ENCODE data around the gene USE1.

The USE1 gene

GRCh38 chr19:17202249-17202648, 12.9 kb upstream of the USE1 start:
- peaks cover 6% of the 10 kb centered on the region; the same call in 1 of the 2 replicates for H4K20me1 ChIP-seq
- TF ChIP-seq Cebpa-rat (IDR thresholded peaks at IDR 0.05), result no peak

GRCh38 chr19:17202713-17203112, 12.4 kb upstream of the USE1 start:
- Histone ChIP-seq H3K9ac (no peak overlapping the region), H3K4me3 (no peak overlapping the region), H4K20me1 (peaks cover 6% of the 10 kb centered on the region; the same call in 1 of the 2 replicates), H3K27ac (no peak overlapping the region), H3K27me3 (no peaks in the 10 kb centered on the region), H3K36me3 (peaks cover 95% of the 10 kb centered on the region), H3K4me2 (no peak overlapping the region), H3K9me3 (no peaks in the 10 kb centered on the region), H3K4me1 (peaks cover 46% of the 10 kb centered on the region)
- no peak for TF ChIP-seq Cebpa-rat (IDR thresholded peaks at IDR 0.05)

More at GRCh38 chr19:17202249-17202648, 12.9 kb upstream of the USE1 start:
- Histone ChIP-seq H3K4me3 (no peak overlapping the region), H3K9ac (no peak overlapping the region), H3K36me3 (peaks cover 99% of the 10 kb centered on the region), H3K27ac (no peak overlapping the region), H3K4me1 (peaks cover 48% of the 10 kb centered on the region), H3K27me3 (no peaks in the 10 kb centered on the region), H3K4me2 (no peak overlapping the region), H3K9me3 (no peaks in the 10 kb centered on the region)

- Histone ChIP-seq H3K9ac (0 out of 2 replicates have a peak overlapping the region, but pooled peaks have one; percentile 34), H4K20me1 (peaks cover 13% of the 10 kb centered on the region; the same call in 1 of the 2 replicates), H3K4me2 (peak overlapping the region; percentile 49), H3K27ac (peak overlapping the region; percentile 18; the same call in 1 of the 2 replicates), H3K36me3 (peaks cover 87% of the 10 kb centered on the region), H3K4me1 (peaks cover 53% of the 10 kb centered on the region), H3K9me3 (no peaks in the 10 kb centered on the region), H3K4me3 (no peak overlapping the region), H3K27me3 (no peaks in the 10 kb centered on the region)
- no peak for TF ChIP-seq Cebpa-rat (IDR thresholded peaks at IDR 0.05)
These were observed 9.7 kb upstream of the USE1 start for GRCh38 chr19:17205237-17206140.

GRCh38 chr19:17206736-17207581, 8.2 kb upstream of the USE1 start:
- Histone ChIP-seq H3K9ac (no peak overlapping the region), H3K4me3 (no peak overlapping the region), H3K9me3 (no peaks in the 10 kb centered on the region), H3K4me1 (peaks cover 65% of the 10 kb centered on the region), H3K27me3 (no peaks in the 10 kb centered on the region), H3K4me2 (peak overlapping the region; percentile 50), H3K36me3 (peaks cover 87% of the 10 kb centered on the region), H4K20me1 (peaks cover 13% of the 10 kb centered on the region; the same call in 1 of the 2 replicates), H3K27ac (0 out of 2 replicates have a peak overlapping the region, but pooled peaks have one; percentile 2)
- no peak for TF ChIP-seq Cebpa-rat (IDR thresholded peaks at IDR 0.05)

- Histone ChIP-seq H3K9ac (no peak overlapping the region), H3K9me3 (no peaks in the 10 kb centered on the region), H3K27ac (0 out of 2 replicates have a peak overlapping the region, but pooled peaks have one; percentile 13), H4K20me1 (peaks cover 13% of the 10 kb centered on the region; the same call in 1 of the 2 replicates), H3K4me3 (no peak overlapping the region), H3K36me3 (peaks cover 75% of the 10 kb centered on the region), H3K4me2 (peak overlapping the region; percentile 68), H3K27me3 (no peaks in the 10 kb centered on the region), H3K4me1 (peaks cover 86% of the 10 kb centered on the region)
- TF ChIP-seq Cebpa-rat (IDR thresholded peaks at IDR 0.05), result no peak
These were observed 5.8 kb upstream of the USE1 start for GRCh38 chr19:17209126-17210036.

- Histone ChIP-seq H3K4me3 (no peak overlapping the region), H3K27me3 (no peaks in the 10 kb centered on the region), H3K4me2 (peak overlapping the region; percentile 68), H3K27ac (no peak overlapping the region), H3K36me3 (peaks cover 66% of the 10 kb centered on the region), H4K20me1 (peaks cover 13% of the 10 kb centered on the region; the same call in 1 of the 2 replicates), H3K4me1 (peaks cover 87% of the 10 kb centered on the region), H3K9me3 (no peaks in the 10 kb centered on the region), H3K9ac (no peak overlapping the region)
- TF ChIP-seq Cebpa-rat (IDR thresholded peaks at IDR 0.05), result no peak
These were observed 4.9 kb upstream of the USE1 start for GRCh38 chr19:17210296-17210695.

- peaks cover 11% of the 10 kb centered on the region; the same call in 1 of the 2 replicates for H4K20me1 ChIP-seq
- TF ChIP-seq Cebpa-rat (IDR thresholded peaks at IDR 0.05), result no peak
- H3K9me3 ChIP-seq, result no peaks in the 10 kb centered on the region
- peaks cover 61% of the 10 kb centered on the region for H3K36me3 ChIP-seq
- H3K4me3 ChIP-seq, result no peak overlapping the region
- H3K27me3 ChIP-seq, result no peaks in the 10 kb centered on the region
- H3K4me1 ChIP-seq, result peaks cover 79% of the 10 kb centered on the region
- H3K9ac ChIP-seq, result no peak overlapping the region
- peak overlapping the region; percentile 68 for H3K4me2 ChIP-seq
- no peak overlapping the region for H3K27ac ChIP-seq
These were observed 3.4 kb upstream of the USE1 start for GRCh38 chr19:17211547-17212446.

GRCh38 chr19:17213334-17213733, 1.8 kb upstream of the USE1 start:
- H3K4me2 ChIP-seq, result peak overlapping the region; percentile 93
- 0 out of 2 replicates have a peak, but pooled peaks cover 7% of the 10 kb centered on the region for H4K20me1 ChIP-seq
- H3K27me3 ChIP-seq, result no peaks in the 10 kb centered on the region
- H3K9ac ChIP-seq, result no peak overlapping the region
- peaks cover 66% of the 10 kb centered on the region for H3K4me1 ChIP-seq
- no peaks in the 10 kb centered on the region for H3K9me3 ChIP-seq
- TF ChIP-seq Cebpa-rat (IDR thresholded peaks at IDR 0.05), result no peak
- H3K4me3 ChIP-seq, result no peak overlapping the region
- no peak overlapping the region for H3K27ac ChIP-seq
- peaks cover 71% of the 10 kb centered on the region for H3K36me3 ChIP-seq
